Measurements from ENCODE around the gene ACOT11. TPM values are rescaled to one million over a fixed set of nuclear protein-coding genes. Genes with fewer than 3 reads are reported as not detected.

ACOT11 gene
- total RNA-seq, 1 donor from 2014 or later: 0.51 TPM

GRCh38 chr1:54585181-54586066 lies 37.4 kb downstream of the ACOT11 start:
- no peaks in the 10 kb centered on the region for H4K20me1 ChIP-seq (ENCODE audit: low read depth)
- DNase-seq (ENCODE audit: low spot score): no peak
- H3K4me3 ChIP-seq: no peak overlapping the region
- H3K9me3 ChIP-seq (ENCODE audit: low read depth): no peaks in the 10 kb centered on the region
- no peak overlapping the region for H3K9ac ChIP-seq
- H3K27ac ChIP-seq: no peak overlapping the region
- no peaks in the 10 kb centered on the region for H3K36me3 ChIP-seq
- H3K27me3 ChIP-seq: no peaks in the 10 kb centered on the region
- Mint-ChIP-seq H3K27me3 (ENCODE audit: insufficient read depth, low read depth) (peaks cover 6% of the 10 kb centered on the region), H3K4me3 (no peak overlapping the region), H3K36me3 (no peaks in the 10 kb centered on the region), H3K9me3 (no peaks in the 10 kb centered on the region), H3K4me1 (peaks cover 29% of the 10 kb centered on the region), H3K27ac (peak overlapping the region; percentile 2)
- peaks cover 12% of the 10 kb centered on the region for H3F3A ChIP-seq (ENCODE audit: low read depth)
- TF ChIP-seq CTCF (IDR thresholded peaks at IDR 0.05): no peak
- TF ChIP-seq EZH2phosphoT487 (IDR thresholded peaks at IDR 0.05): no peak
- TF ChIP-seq EZH2 (IDR thresholded peaks at IDR 0.05): no peak
- H2AFZ ChIP-seq (replicated peaks): no peak overlapping the region
- H3K79me2 ChIP-seq (ENCODE audit: low read depth): no peaks in the 10 kb centered on the region
- no peak overlapping the region for H3K4me2 ChIP-seq
- H3K4me1 ChIP-seq: peaks cover 28% of the 10 kb centered on the region

GRCh38 chr1:54588377-54588776 lies 40.3 kb downstream of the ACOT11 start:
- Mint-ChIP-seq H3K27ac (peak overlapping the region; percentile 10), H3K9me3 (no peaks in the 10 kb centered on the region), H3K4me3 (no peak overlapping the region), H3K4me1 (peaks cover 10% of the 10 kb centered on the region), H3K27me3 (ENCODE audit: insufficient read depth, low read depth) (peaks cover 6% of the 10 kb centered on the region), H3K36me3 (no peaks in the 10 kb centered on the region)
- no peak overlapping the region for H3K4me2 ChIP-seq
- no peaks in the 10 kb centered on the region for H3K9me3 ChIP-seq (ENCODE audit: low read depth)
- no peaks in the 10 kb centered on the region for H3F3A ChIP-seq (ENCODE audit: low read depth)
- H3K79me2 ChIP-seq (ENCODE audit: low read depth): no peaks in the 10 kb centered on the region
- H3K4me1 ChIP-seq: peaks cover 12% of the 10 kb centered on the region
- no peak overlapping the region for H2AFZ ChIP-seq (replicated peaks)
- no peaks in the 10 kb centered on the region for H4K20me1 ChIP-seq (ENCODE audit: low read depth)
- no peak for TF ChIP-seq CTCF (IDR thresholded peaks at IDR 0.05)
- H3K9ac ChIP-seq: no peak overlapping the region
- no peak overlapping the region for H3K4me3 ChIP-seq
- H3K27me3 ChIP-seq: no peaks in the 10 kb centered on the region
- no peak for DNase-seq (ENCODE audit: low spot score)
- H3K36me3 ChIP-seq: no peaks in the 10 kb centered on the region
- no peak overlapping the region for H3K27ac ChIP-seq

- Histone ChIP-seq H3K4me1 (peaks cover 7% of the 10 kb centered on the region), H3K79me2 (ENCODE audit: low read depth) (no peaks in the 10 kb centered on the region), H3K9ac (no peak overlapping the region), H3K9me3 (ENCODE audit: low read depth) (no peaks in the 10 kb centered on the region), H3K4me2 (no peak overlapping the region), H3K4me3 (no peak overlapping the region), H3K36me3 (no peaks in the 10 kb centered on the region), H3F3A (ENCODE audit: low read depth) (no peaks in the 10 kb centered on the region), H2AFZ (replicated peaks) (no peak overlapping the region), H3K27me3 (no peaks in the 10 kb centered on the region), H3K27ac (no peak overlapping the region), H4K20me1 (ENCODE audit: low read depth) (no peaks in the 10 kb centered on the region)
- Mint-ChIP-seq H3K4me3 (no peak overlapping the region), H3K36me3 (no peaks in the 10 kb centered on the region), H3K4me1 (peaks cover 5% of the 10 kb centered on the region), H3K27ac (peak overlapping the region; percentile 11), H3K9me3 (no peaks in the 10 kb centered on the region), H3K27me3 (ENCODE audit: insufficient read depth, low read depth) (peaks cover 6% of the 10 kb centered on the region)
- no peak for TF ChIP-seq EZH2phosphoT487 (IDR thresholded peaks at IDR 0.05)
- no peak for TF ChIP-seq EZH2 (IDR thresholded peaks at IDR 0.05)
- no peak for TF ChIP-seq CTCF (IDR thresholded peaks at IDR 0.05)
- DNase-seq (ENCODE audit: low spot score): no peak
Measured at GRCh38 chr1:54591127-54591756, 43.2 kb downstream of the ACOT11 start.

Data from neural progenitor cell (in vitro differentiated cells).